K562 (cell line): ENCODE measurements around the gene C1QTNF12. TPM values are rescaled to one million over a fixed set of nuclear protein-coding genes. Genes with fewer than 3 reads are reported as not detected.
A peak's percentile ranks its signal among the peaks of the same experiment; 100 is the strongest.

ENCODE experiments used
- CEBPB ChIP-seq: fragments of 450-650 bp; IDR thresholded peaks from 2 replicates; pipeline ENCODE4 v1.6.1; 2016; ENCODE audit warnings: missing genetic modification characterization, missing compliant biosample characterization
- EHMT2 ChIP-seq: fragments of 450-650 bp; IDR thresholded peaks from 2 replicates; pipeline ENCODE4 v1.6.1; 2018; ENCODE audit warnings: antibody characterized with exemption
- ETV5 ChIP-seq: sonication (generic); formaldehyde crosslinking; IDR thresholded peaks from 2 replicates; pipeline ENCODE4 v1.4.0; 2020; ENCODE audit warnings: low read depth, mild to moderate bottlenecking, missing genetic modification reagents
- FOXJ3 ChIP-seq: sonication (generic); formaldehyde crosslinking; IDR thresholded peaks from 2 replicates; pipeline ENCODE4 v1.4.0; 2020; ENCODE audit warnings: mild to moderate bottlenecking, missing genetic modification reagents
- GTF2E2 ChIP-seq: fragments of 200-800 bp; sonication (Bioruptor generic); IDR thresholded peaks from 2 replicates; pipeline ENCODE4 v1.6.1; 2016; ENCODE audit warnings: missing genetic modification characterization, missing compliant biosample characterization
- HLTF ChIP-seq: fragments of 450-650 bp; IDR thresholded peaks from 2 replicates; pipeline ENCODE4 v1.6.1; 2016
- JUND ChIP-seq, 2 experiments: IDR thresholded peaks; 2 replicates in 1 of 2; 3 replicates in 1 of 2; pipeline ENCODE4 v1.6.1; 2011; ENCODE audit warnings: borderline replicate concordance in 2 of 2, low read depth in 2 of 2, low read length in 2 of 2, improper control_type of control experiment in 1 of 2, missing biosample characterization in 1 of 2, missing genetic modification characterization in 1 of 2, missing genetic modification reagents in 1 of 2
- MCM5 ChIP-seq: fragments of 450-650 bp; IDR thresholded peaks from 2 replicates; pipeline ENCODE4 v1.6.1; 2016; ENCODE audit warnings: low read depth
- MYNN ChIP-seq, 2 experiments: sonication (generic); formaldehyde crosslinking in 1 of 2; IDR thresholded peaks; 2 replicates each; pipeline versions ENCODE4 v1.5.0 to v1.6.1; 2016 to 2020; ENCODE audit warnings: antibody characterized with exemption in 1 of 2, missing genetic modification reagents in 1 of 2
- NCOA2 ChIP-seq, 2 experiments: fragments of 450-650 bp; IDR thresholded peaks; 2 replicates each; pipeline ENCODE4 v1.6.1; 2018; ENCODE audit warnings: mild to moderate bottlenecking in 2 of 2, moderate library complexity in 1 of 2; ENCODE audit not compliant: partially characterized antibody in 2 of 2
- PML ChIP-seq: IDR thresholded peaks from 2 replicates; pipeline ENCODE4 v1.6.1; 2012; ENCODE audit warnings: low read length, inconsistent platforms
- RAD21 ChIP-seq, 2 experiments: fragments of 250-450 bp in 1 of 2; fragments of 450-650 bp in 1 of 2; sonication (Bioruptor Pico) in 1 of 2; formaldehyde crosslinking in 1 of 2; IDR thresholded peaks in 1 of 2; conservative IDR thresholded peaks in 1 of 2; 2 replicates each; pipeline versions ENCODE4 v1.4.0 to v1.8.0; 2020 to 2022; ENCODE audit warnings: mild to moderate bottlenecking in 2 of 2, moderate library complexity in 1 of 2
- SMAD2 ChIP-seq: fragments of 150-350 bp; IDR thresholded peaks from 2 replicates; pipeline ENCODE4 v1.6.1; 2014; ENCODE audit warnings: low read depth, mild to moderate bottlenecking, low read length
- SMARCB1 ChIP-seq: IDR thresholded peaks from 2 replicates; pipeline ENCODE4 v1.6.1; 2011; ENCODE audit warnings: improper control_type of control experiment, low read depth; ENCODE audit not compliant: insufficient read length
- SMARCC2 ChIP-seq: fragments of 450-650 bp; IDR thresholded peaks from 2 replicates; pipeline ENCODE4 v1.6.1; 2017; ENCODE audit warnings: antibody characterized with exemption, moderate library complexity, mild to moderate bottlenecking, low read depth
- U2AF2 ChIP-seq: fragments of 200-400 bp; formaldehyde crosslinking; optimal IDR thresholded peaks from 2 replicates; pipeline ENCODE3; 2017; ENCODE audit warnings: low read depth, mild to moderate bottlenecking, low read length
- ZFP30 ChIP-seq: fragments of 250-450 bp; sonication (Bioruptor Pico); IDR thresholded peaks from 2 replicates; pipeline ENCODE4 v1.8.0; 2022; ENCODE audit warnings: moderate library complexity, mild to moderate bottlenecking, inconsistent platforms, borderline replicate concordance
- ZKSCAN1 ChIP-seq: fragments of 150-350 bp; IDR thresholded peaks from 2 replicates; pipeline ENCODE4 v1.6.1; 2016; ENCODE audit warnings: low read depth, low read length
- ZNF274 ChIP-seq: IDR thresholded peaks from 2 replicates; pipeline ENCODE4 v1.6.1; 2011; ENCODE audit warnings: low read depth, mild to moderate bottlenecking, low read length, moderate library complexity, borderline replicate concordance
- polyA plus RNA-seq, 8 experiments: library from polyadenylated mRNA; depleted of rRNA in 4 of 8; stranded (reverse) in 5 of 8; unstranded in 3 of 8; fragments of >200 nt; fragmentation: Nextera tagmentation in 2 of 8; fragmentation: Illumina TruSeq in 1 of 8; extraction: Ambion mirVana in 2 of 8; extraction: Trizol in 1 of 8; gene quantifications; 2 replicates each; pipeline versions ENCODE4 v1.2.1 to v1.2.3, GENCODE V29; 2011 to 2014; ENCODE audit warnings: inconsistent platforms in 1 of 8, missing spikeins in 1 of 8
- total RNA-seq, 7 experiments: library from RNA; depleted of rRNA in 6 of 7; stranded (reverse); fragments of >200 nt in 6 of 7; fragmentation: Illumina TruSeq in 2 of 7; extraction: Trizol in 2 of 7; gene quantifications; 2 replicates each; pipeline versions ENCODE4 v1.2.1 to v1.2.3, GENCODE V29; 2011 to 2021; ENCODE audit warnings: low replicate concordance in 1 of 7
- TF ChIP-seq, protein P1 (sequence below): fragments of 450-650 bp; conservative IDR thresholded peaks from 2 replicates; pipeline ENCODE4 v1.6.1; 2016; ENCODE audit warnings: missing genetic modification characterization, low read depth, mild to moderate bottlenecking, missing compliant biosample characterization, moderate library complexity
- TF ChIP-seq, protein P2 (sequence below): fragments of 450-650 bp; IDR thresholded peaks from 2 replicates; pipeline ENCODE4 v1.7.0; 2016; ENCODE audit warnings: borderline replicate concordance

The C1QTNF12 gene
- total and polyA plus RNA-seq, 9 of the 15 experiments (the other 6 are each of a cell fraction or from before 2014, with no cell fraction given) = 0.11 to 4.3 (median 0.93) TPM; not detected in 3

DNA sequence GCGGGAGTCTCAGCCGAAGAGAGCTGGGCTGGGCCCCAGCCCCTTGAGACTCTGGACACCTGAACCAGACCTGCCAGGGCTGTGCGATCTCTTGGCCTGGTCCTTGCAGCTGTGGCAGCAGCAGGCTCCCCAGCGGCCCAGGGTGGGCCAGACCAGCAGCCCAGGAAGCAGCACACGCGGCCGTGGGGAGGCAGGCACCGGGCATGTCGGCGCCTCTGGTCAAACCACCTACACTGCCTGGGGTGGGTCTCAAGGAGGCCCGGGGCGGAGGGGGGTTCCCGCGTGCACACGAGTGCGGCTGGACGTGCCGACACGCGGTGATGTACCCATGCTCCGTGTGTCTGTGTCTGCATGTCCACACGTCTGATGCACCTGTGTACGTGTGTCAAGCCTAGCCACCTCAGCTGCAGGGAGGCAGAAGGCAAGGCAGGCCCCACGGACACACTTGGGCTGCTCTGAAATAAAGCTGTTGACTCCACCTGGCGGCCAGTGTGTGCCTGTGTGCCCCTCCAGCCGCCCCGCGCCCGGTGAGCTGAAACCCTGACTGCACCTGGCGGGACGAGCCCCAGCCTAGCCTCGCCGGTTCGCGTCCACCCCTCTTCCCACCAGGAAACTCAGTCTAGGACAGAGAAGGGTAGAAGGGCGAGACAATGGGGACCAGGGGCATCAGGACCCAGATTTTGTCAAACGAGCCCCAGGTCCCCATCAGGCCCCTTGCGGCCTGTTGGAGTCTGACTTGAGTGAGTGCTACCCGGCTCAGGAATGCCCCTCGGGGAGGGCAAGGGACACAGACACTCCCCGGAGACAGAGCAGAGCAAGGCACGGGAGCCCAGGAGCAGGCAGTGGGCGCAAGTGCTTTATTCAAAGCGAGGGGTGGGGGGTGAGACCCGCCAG, 45.3 kb upstream of the C1QTNF12 start (continued):
- TF ChIP-seq RAD21 (CRISPR knock-in tag; conservative IDR thresholded peaks at IDR 0.05 in 1 of 2, IDR thresholded peaks at IDR 0.05 in 1 of 2) = peak in 1 of 2 experiments; percentile 83; a peak in 2 of 4 replicates
- TF ChIP-seq ZKSCAN1 = no peak
- no peak for TF ChIP-seq PML
- no peak for TF ChIP-seq ETV5
- TF ChIP-seq NCOA2 (IDR thresholded peaks at IDR 0.05; ENCODE audit: partially characterized antibody in 2 of 2) = no peak
- TF ChIP-seq ZFP30 (CRISPR knock-in tag) = no peak
- no peak for TF ChIP-seq CEBPB (tag)
- TF ChIP-seq MCM5 = no peak
- TF ChIP-seq FOXJ3 (CRISPR knock-in tag) = no peak
- TF ChIP-seq SMAD2 = no peak
- no peak for TF ChIP-seq GTF2E2
- TF ChIP-seq U2AF2 = no peak
- no peak for TF ChIP-seq EHMT2
- no peak for TF ChIP-seq ZNF274
- TF ChIP-seq SMARCC2 = no peak
- TF ChIP-seq HLTF = no peak
- TF ChIP-seq, protein P1, sequence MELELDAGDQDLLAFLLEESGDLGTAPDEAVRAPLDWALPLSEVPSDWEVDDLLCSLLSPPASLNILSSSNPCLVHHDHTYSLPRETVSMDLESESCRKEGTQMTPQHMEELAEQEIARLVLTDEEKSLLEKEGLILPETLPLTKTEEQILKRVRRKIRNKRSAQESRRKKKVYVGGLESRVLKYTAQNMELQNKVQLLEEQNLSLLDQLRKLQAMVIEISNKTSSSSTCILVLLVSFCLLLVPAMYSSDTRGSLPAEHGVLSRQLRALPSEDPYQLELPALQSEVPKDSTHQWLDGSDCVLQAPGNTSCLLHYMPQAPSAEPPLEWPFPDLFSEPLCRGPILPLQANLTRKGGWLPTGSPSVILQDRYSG (tag) = no peak
- peak; percentile 49; the same call in 1 of the 2 replicates for TF ChIP-seq MYNN (IDR thresholded peaks at IDR 0.05)
- TF ChIP-seq MYNN (CRISPR knock-in tag; IDR thresholded peaks at IDR 0.05) = no peak
- TF ChIP-seq JUND (IDR thresholded peaks at IDR 0.05; ENCODE audit: borderline replicate concordance, low read depth, low read length) = 0 out of 2 replicates have a peak, but pooled peaks have one; percentile 21
- TF ChIP-seq JUND (tag; IDR thresholded peaks at IDR 0.05; ENCODE audit: borderline replicate concordance, low read depth, low read length) = no peak
- TF ChIP-seq, protein P2, sequence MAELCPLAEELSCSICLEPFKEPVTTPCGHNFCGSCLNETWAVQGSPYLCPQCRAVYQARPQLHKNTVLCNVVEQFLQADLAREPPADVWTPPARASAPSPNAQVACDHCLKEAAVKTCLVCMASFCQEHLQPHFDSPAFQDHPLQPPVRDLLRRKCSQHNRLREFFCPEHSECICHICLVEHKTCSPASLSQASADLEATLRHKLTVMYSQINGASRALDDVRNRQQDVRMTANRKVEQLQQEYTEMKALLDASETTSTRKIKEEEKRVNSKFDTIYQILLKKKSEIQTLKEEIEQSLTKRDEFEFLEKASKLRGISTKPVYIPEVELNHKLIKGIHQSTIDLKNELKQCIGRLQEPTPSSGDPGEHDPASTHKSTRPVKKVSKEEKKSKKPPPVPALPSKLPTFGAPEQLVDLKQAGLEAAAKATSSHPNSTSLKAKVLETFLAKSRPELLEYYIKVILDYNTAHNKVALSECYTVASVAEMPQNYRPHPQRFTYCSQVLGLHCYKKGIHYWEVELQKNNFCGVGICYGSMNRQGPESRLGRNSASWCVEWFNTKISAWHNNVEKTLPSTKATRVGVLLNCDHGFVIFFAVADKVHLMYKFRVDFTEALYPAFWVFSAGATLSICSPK = 0 out of 2 replicates have a peak, but pooled peaks have one; percentile 29
- TF ChIP-seq SMARCB1 = no peak
